Transverse colon (tissue), 4 donors: ENCODE data around the gene CMTM4. TPM values are rescaled to one million over a fixed set of nuclear protein-coding genes. Genes with fewer than 3 reads are reported as not detected.
"Not testable (repeated sequence)": the region's sequence is repeated elsewhere in the genome, so short reads cannot be mapped to it uniquely, and the experiment has no call there.

Experiments used
- DNase-seq: peaks from one replicate; pipeline ENCODE4 v3.0.0-alpha.2; 2019
- H3K27ac ChIP-seq, 4 donors: fragments of 200-600 bp; sonication (generic); 2 replicates each; pipeline ENCODE4 v1.5.1; 2016 to 2018; ENCODE audit warnings: inconsistent platforms in 4 of 4
- H3K27me3 ChIP-seq: fragments of 200-600 bp; sonication (generic); 2 replicates; pipeline ENCODE4 v1.5.1; 2017; ENCODE audit warnings: inconsistent platforms
- H3K36me3 ChIP-seq, 4 donors: fragments of 200-600 bp; sonication (generic); 2 replicates each; pipeline ENCODE4 v1.5.1; 2017 to 2019; ENCODE audit warnings: inconsistent platforms in 4 of 4
- H3K4me1 ChIP-seq, 4 donors: fragments of 200-600 bp; sonication (generic); 2 replicates each; pipeline ENCODE4 v1.5.1; 2017 to 2020; ENCODE audit warnings: inconsistent platforms in 4 of 4
- H3K4me3 ChIP-seq, 4 donors: fragments of 200-600 bp; sonication (generic); 1 replicate in 1 of 4; 2 replicates in 3 of 4; pipeline versions ENCODE4 v1.5.1 to v1.6.1; 2017 to 2019; ENCODE audit warnings: inconsistent platforms in 4 of 4
- H3K9me3 ChIP-seq, 2 donors: fragments of 200-600 bp; sonication (generic); 2 replicates each; pipeline ENCODE4 v1.5.1; 2017 to 2019; ENCODE audit warnings: inconsistent platforms in 2 of 2
- EP300 ChIP-seq: sonication (generic); formaldehyde crosslinking; IDR thresholded peaks from one replicate; pipeline ENCODE4 v1.6.1; 2017; ENCODE audit warnings: antibody characterized with exemption, low read depth
- POLR2A ChIP-seq: fragments of 450-650 bp; IDR thresholded peaks from one replicate; pipeline ENCODE4 v1.6.1; 2016; ENCODE audit warnings: antibody characterized with exemption, mild to moderate bottlenecking, moderate library complexity
- POLR2AphosphoS5 ChIP-seq, 3 donors: sonication (generic); formaldehyde crosslinking; IDR thresholded peaks; one replicate each; pipeline ENCODE4 v1.6.1; 2016; ENCODE audit warnings: antibody characterized with exemption in 3 of 3
- WGBS, 2 donors: methylation state at CpG; one replicate each; pipeline ENCODE4 v1.1.5; 2018; ENCODE audit warnings: low coverage in 1 of 2; 5-methylcytosine and 5-hydroxymethylcytosine counted together
- in situ Hi-C, 4 donors: fragments of 200-750 bp; cut with MboI; loops; one replicate each; pipeline versions ENCODE4 v1.15.0 to v1.15.1; 2017; ENCODE audit warnings: low sequenced_read_pairs in 3 of 4, low pct_ligation_motif_present in 1 of 4, low pct_unique_long_range_greater_than_20kb in 1 of 4
- intact Hi-C: fragments of 100-400 bp; cut with DNase I; formaldehyde crosslinking; loops from one replicate; pipeline ENCODE4 v1.15.1; 2023; ENCODE audit warnings: low total_unique reads
- total RNA-seq, 4 donors: library from RNA; depleted of rRNA; stranded (reverse); fragments of >200 nt; gene quantifications; one replicate each; pipeline ENCODE4 v1.1.0, GENCODE V29; 2016
- TF ChIP-seq, protein P1 (sequence below), 5 experiments: fragments of 200-600 bp in 3 of 5; fragments of 450-650 bp in 2 of 5; sonication (generic) in 3 of 5; IDR thresholded peaks; 1 replicate in 2 of 5; 2 replicates in 3 of 5; pipeline ENCODE4 v1.5.1; 2016 to 2017; ENCODE audit warnings: antibody characterized with exemption in 5 of 5, inconsistent platforms in 3 of 5, mild to moderate bottlenecking in 2 of 5, moderate library complexity in 1 of 5

Gene CMTM4
- total RNA-seq, 4 donors from 2014 or later, result 77.0 to 167 (median 163) TPM

DNA sequence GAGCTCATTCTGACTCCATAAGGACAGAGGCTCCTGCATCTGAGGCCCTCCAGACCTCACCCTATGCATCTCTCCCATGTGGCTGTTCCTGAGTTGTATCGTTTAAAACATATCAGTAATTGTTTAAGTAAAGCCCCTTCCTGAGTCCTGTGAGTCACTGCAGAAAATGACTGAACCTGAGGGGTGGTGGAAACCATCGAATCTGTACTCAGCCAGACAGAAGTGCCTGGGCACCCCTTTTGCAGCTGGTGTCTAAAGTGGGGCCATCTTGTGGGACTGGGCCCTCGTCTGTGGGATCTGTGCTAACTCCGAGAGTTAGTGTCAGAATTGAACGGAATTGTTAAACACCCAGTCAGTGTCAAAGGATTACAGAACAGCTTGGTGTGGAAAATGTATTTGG is 66.7 kb downstream of the CMTM4 start:
- Histone ChIP-seq H3K4me1 (no peaks in the 10 kb centered on the region), H3K27ac (no peak overlapping the region), H3K4me3 (no peak overlapping the region), H3K27me3 (no peaks in the 10 kb centered on the region), H3K36me3 (no peaks in the 10 kb centered on the region), H3K9me3 (no peaks in the 10 kb centered on the region)
- WGBS, 2 donors, result 91 to 100% methylated on average over 2 to 5 of the region's 5 CpGs
- no peak for DNase-seq
- in situ Hi-C loops (no loop called here), intact Hi-C loops (no loop called here)
- TF ChIP-seq POLR2AphosphoS5 (IDR thresholded peaks at IDR 0.05) (no peak), EP300 (no peak), POLR2A (no peak)
- TF ChIP-seq, protein P1, sequence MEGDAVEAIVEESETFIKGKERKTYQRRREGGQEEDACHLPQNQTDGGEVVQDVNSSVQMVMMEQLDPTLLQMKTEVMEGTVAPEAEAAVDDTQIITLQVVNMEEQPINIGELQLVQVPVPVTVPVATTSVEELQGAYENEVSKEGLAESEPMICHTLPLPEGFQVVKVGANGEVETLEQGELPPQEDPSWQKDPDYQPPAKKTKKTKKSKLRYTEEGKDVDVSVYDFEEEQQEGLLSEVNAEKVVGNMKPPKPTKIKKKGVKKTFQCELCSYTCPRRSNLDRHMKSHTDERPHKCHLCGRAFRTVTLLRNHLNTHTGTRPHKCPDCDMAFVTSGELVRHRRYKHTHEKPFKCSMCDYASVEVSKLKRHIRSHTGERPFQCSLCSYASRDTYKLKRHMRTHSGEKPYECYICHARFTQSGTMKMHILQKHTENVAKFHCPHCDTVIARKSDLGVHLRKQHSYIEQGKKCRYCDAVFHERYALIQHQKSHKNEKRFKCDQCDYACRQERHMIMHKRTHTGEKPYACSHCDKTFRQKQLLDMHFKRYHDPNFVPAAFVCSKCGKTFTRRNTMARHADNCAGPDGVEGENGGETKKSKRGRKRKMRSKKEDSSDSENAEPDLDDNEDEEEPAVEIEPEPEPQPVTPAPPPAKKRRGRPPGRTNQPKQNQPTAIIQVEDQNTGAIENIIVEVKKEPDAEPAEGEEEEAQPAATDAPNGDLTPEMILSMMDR (IDR thresholded peaks at IDR 0.05), result no peak

DNA sequence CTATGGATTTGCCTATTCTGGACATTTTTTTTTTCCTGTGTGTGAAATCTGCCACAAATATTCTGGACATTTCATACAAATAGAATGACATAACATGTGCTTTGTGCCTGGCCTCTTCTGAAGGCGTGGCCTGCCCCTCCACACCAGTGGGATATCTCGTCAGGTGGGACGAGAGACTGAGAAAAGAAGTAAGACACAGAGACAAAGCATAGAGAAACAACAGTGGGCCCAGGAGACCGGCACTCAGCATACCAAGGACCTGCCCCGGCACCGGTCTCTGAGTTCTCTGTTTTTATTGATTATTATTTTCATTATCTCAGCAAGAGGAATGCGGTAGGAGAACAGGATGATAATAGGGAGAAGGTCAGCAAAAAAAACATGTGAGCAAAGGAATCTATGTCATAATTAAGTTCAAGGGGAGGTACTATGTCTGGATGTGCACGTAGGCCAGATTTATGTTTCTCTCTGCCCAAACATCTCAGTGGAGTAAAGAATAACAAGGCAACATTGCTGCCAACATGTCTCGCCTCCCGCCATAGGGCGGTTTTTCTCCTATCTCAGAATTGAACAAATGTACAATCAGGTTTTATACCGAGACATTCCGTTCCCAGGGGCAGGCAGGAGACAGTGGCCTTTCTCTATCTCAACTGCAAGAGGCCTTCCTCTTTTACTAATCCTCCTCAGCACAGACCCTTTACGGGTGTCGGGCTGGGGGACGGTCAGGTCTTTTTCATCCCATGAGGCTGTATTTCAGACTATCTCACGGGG is 68.7 kb downstream of the CMTM4 start:
- intact Hi-C loops, H3K4me1 ChIP-seq, H3K4me3 ChIP-seq, H3K9me3 ChIP-seq, DNase-seq, H3K36me3 ChIP-seq, H3K27me3 ChIP-seq, in situ Hi-C loops, H3K27ac ChIP-seq: not testable (repeated sequence)
- 91 to 96% methylated on average over 10 to 17 of the region's 17 CpGs for WGBS, 2 donors

GRCh38 chr16:66623755-66624154 is 72.8 kb downstream of the CMTM4 start:
- H3K27me3 ChIP-seq, result no peaks in the 10 kb centered on the region
- H3K9me3 ChIP-seq, result no peaks in the 10 kb centered on the region
- H3K4me3 ChIP-seq, result no peak overlapping the region
- H3K27ac ChIP-seq, result no peak overlapping the region
- WGBS, 2 donors, result 88 to 100% methylated on average over 1 to 3 of the region's 3 CpGs
- intact Hi-C loops, result no loop called here
- TF ChIP-seq POLR2A (no peak), POLR2AphosphoS5 (IDR thresholded peaks at IDR 0.05) (no peak), EP300 (no peak)
- TF ChIP-seq, protein P1 (IDR thresholded peaks at IDR 0.05), result no peak
- H3K4me1 ChIP-seq, result peaks cover 0 to 6% (median 2%) of the 10 kb centered on the region in 4 donors
- no peak for DNase-seq
- in situ Hi-C loops, result loop anchor here in 1 of 4 donors (25.0 kb wide), 1 partner anchor 211 kb away; no protein-coding TSS in a partner anchor
- H3K36me3 ChIP-seq, result peaks cover 0 to 7% (median 0%) of the 10 kb centered on the region in 4 donors

- 40 to 73% methylated on average over 1 to 3 of the region's 3 CpGs for WGBS, 2 donors
- Histone ChIP-seq H3K27me3 (no peaks in the 10 kb centered on the region), H3K36me3 (peaks cover 0 to 7% (median 0%) of the 10 kb centered on the region in 4 donors), H3K9me3 (no peaks in the 10 kb centered on the region), H3K4me1 (peaks cover 0 to 7% (median 2%) of the 10 kb centered on the region in 4 donors), H3K4me3 (no peak overlapping the region), H3K27ac (no peak overlapping the region)
- no peak for DNase-seq
- TF ChIP-seq POLR2A (no peak), POLR2AphosphoS5 (IDR thresholded peaks at IDR 0.05) (no peak), EP300 (no peak)
- TF ChIP-seq, protein P1 (IDR thresholded peaks at IDR 0.05), result no peak
- intact Hi-C loops, result no loop called here
- in situ Hi-C loops, result loop anchor here in 1 of 4 donors (25.0 kb wide), 1 partner anchor 211 kb away; no protein-coding TSS in a partner anchor
Measured at GRCh38 chr16:66622863-66623262, 73.7 kb downstream of the CMTM4 start.
